Mesendoderm (in vitro differentiated cells): Measurements from ENCODE around the gene RBP5.
"Not testable (repeated sequence)": the region's sequence is repeated elsewhere in the genome, so short reads cannot be mapped to it uniquely, and the experiment has no call there.

Experiments
- DNase-seq: peaks from one replicate; pipeline ENCODE4 v3.0.0; 2013
- H2AK5ac ChIP-seq: 2 replicates; pipeline ENCODE4 v1.6.1; 2013; ENCODE audit warnings: low read length, inconsistent platforms
- H2BK120ac ChIP-seq: 2 replicates; pipeline ENCODE4 v1.6.1; 2013; ENCODE audit warnings: low read depth, mild to moderate bottlenecking, low read length, moderate library complexity, mixed read lengths
- H2BK15ac ChIP-seq: replicated peaks from 2 replicates; pipeline ENCODE4 v1.6.1; 2013; ENCODE audit warnings: low read depth, mild to moderate bottlenecking, moderate library complexity
- H2BK5ac ChIP-seq: 2 replicates; pipeline ENCODE4 v1.6.1; 2013; ENCODE audit warnings: low read length, inconsistent platforms
- H3K18ac ChIP-seq: 2 replicates; pipeline ENCODE4 v1.6.1; 2013; ENCODE audit warnings: mild to moderate bottlenecking, low read length, mixed read lengths
- H3K23ac ChIP-seq: one replicate; pipeline ENCODE4 v1.6.1; 2013; ENCODE audit warnings: low read length
- H3K27ac ChIP-seq: 2 replicates; pipeline ENCODE4 v1.5.1; 2013; ENCODE audit warnings: low read depth, mild to moderate bottlenecking, inconsistent platforms, low read length, moderate library complexity
- H3K27me3 ChIP-seq: 2 replicates; pipeline ENCODE4 v1.6.1; 2013; ENCODE audit warnings: low read length, control low read depth, mild to moderate bottlenecking, inconsistent platforms; ENCODE audit not compliant: insufficient read depth, poor library complexity
- H3K36me3 ChIP-seq: 2 replicates; pipeline ENCODE4 v1.6.1; 2013; ENCODE audit warnings: low read length, inconsistent platforms; ENCODE audit not compliant: control insufficient read depth, insufficient read depth
- H3K4ac ChIP-seq: one replicate; pipeline ENCODE4 v1.6.1; 2013; ENCODE audit warnings: low read depth, mild to moderate bottlenecking, low read length, moderate library complexity
- H3K4me1 ChIP-seq: 2 replicates; pipeline ENCODE4 v1.6.1; 2013; ENCODE audit warnings: low read depth, low read length, inconsistent platforms; ENCODE audit not compliant: control insufficient read depth
- H3K4me2 ChIP-seq: 2 replicates; pipeline ENCODE4 v1.6.1; 2013; ENCODE audit warnings: low read length
- H3K4me3 ChIP-seq: 2 replicates; pipeline ENCODE4 v1.5.1; 2013; ENCODE audit warnings: mild to moderate bottlenecking, low read length
- H3K56ac ChIP-seq: one replicate; pipeline ENCODE4 v1.6.1; 2013; ENCODE audit warnings: low read length
- H3K79me1 ChIP-seq: 2 replicates; pipeline ENCODE4 v1.6.1; 2013; ENCODE audit warnings: low read length, inconsistent platforms
- H3K79me2 ChIP-seq: 2 replicates; pipeline ENCODE4 v1.6.1; 2013; ENCODE audit warnings: mild to moderate bottlenecking, low read length; ENCODE audit not compliant: control insufficient read depth, insufficient read depth
- H3K9ac ChIP-seq: 2 replicates; pipeline ENCODE4 v1.6.1; 2013; ENCODE audit warnings: low read length, inconsistent platforms
- H4K5ac ChIP-seq: one replicate; pipeline ENCODE4 v1.6.1; 2013; ENCODE audit warnings: low read length
- H4K8ac ChIP-seq: one replicate; pipeline ENCODE4 v1.6.1; 2013; ENCODE audit warnings: low read depth, mild to moderate bottlenecking, control low read depth, low read length, moderate library complexity
- WGBS: extraction: QIAGEN DNeasy Blood & Tissue Kit; methylation state at CpG from one replicate; pipeline ENCODE4 v1.1.7; 2013; ENCODE audit warnings: low lambda C conversion rate, missing lambda C conversion rate; ENCODE audit not compliant: insufficient coverage; ENCODE audit errors: extremely low coverage; 5-methylcytosine and 5-hydroxymethylcytosine counted together

Gene RBP5

DNA sequence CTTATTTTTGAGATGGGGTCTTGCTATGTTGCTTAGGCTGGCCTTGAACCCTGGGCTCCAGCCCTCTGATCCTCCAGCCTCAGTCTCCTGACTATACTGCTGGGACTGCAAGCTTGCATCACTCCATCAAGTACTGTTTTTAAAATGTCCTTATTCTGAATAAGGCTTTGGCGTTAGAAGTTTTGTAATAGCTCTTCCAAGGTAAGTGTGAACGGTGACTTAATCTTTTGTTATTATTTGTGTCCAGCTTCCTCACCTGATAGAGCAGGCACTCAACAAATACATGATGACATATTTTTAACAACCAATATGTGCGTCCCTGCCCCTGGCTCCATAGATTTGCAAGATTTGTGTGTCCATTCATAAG is 21.1 kb downstream of the RBP5 start:
- Histone ChIP-seq H2AK5ac (no peak overlapping the region), H3K4me1 (no peaks in the 10 kb centered on the region), H3K36me3 (no peaks in the 10 kb centered on the region), H3K9ac (peak overlapping the region; percentile 99), H3K18ac (peak overlapping the region; percentile 82), H3K4me2 (peak overlapping the region; percentile 88), H3K56ac (peak overlapping the region; percentile 99), H2BK15ac (no peak overlapping the region), H3K4me3 (peak overlapping the region; percentile 90), H3K79me2 (no peaks in the 10 kb centered on the region), H3K27ac (no peak overlapping the region), H3K4ac (peak overlapping the region; percentile 46), H2BK120ac (no peak overlapping the region), H3K79me1 (peaks cover 2% of the 10 kb centered on the region), H4K5ac (no peak overlapping the region), H3K23ac (no peak overlapping the region), H3K27me3 (no peaks in the 10 kb centered on the region), H4K8ac (no peak overlapping the region), H2BK5ac (no peak overlapping the region)
- peak; percentile 14 for DNase-seq
- no CpG with 5 or more reads among the region's 3 CpGs for WGBS

GRCh38 chr12:7107181-7107580 is 21.5 kb downstream of the RBP5 start:
- not testable (repeated sequence) for H3K9ac ChIP-seq, H3K4me3 ChIP-seq, H2BK15ac ChIP-seq, H3K27ac ChIP-seq, H3K79me2 ChIP-seq, H3K4ac ChIP-seq, H3K18ac ChIP-seq, H3K4me1 ChIP-seq, H3K27me3 ChIP-seq, H3K79me1 ChIP-seq, H4K5ac ChIP-seq, H3K36me3 ChIP-seq, H2BK120ac ChIP-seq, DNase-seq, H2BK5ac ChIP-seq, H4K8ac ChIP-seq, H3K56ac ChIP-seq, H3K23ac ChIP-seq, H2AK5ac ChIP-seq, H3K4me2 ChIP-seq
- no CpG with 5 or more reads among the region's 5 CpGs for WGBS

DNA sequence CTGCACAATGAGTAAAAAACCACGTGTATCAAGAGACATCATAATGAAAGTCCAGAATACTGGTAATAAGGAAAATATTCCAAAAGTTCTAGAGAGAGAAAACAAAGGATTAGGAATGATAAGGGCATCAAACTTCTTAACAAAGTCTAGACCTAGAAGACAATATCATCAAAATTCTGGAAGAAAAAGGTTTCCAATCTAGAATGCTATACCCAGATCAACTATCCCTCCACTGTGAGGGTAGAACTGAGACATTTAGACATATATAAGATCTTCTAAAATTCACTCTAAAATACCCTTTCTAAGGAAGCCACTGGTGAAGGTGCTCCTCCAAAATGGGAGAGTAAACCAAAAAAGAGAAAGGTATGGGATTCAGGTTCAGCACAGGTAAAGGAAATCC is 22.6 kb downstream of the RBP5 start:
- Histone ChIP-seq H3K27me3 (no peaks in the 10 kb centered on the region), H2BK15ac (no peak overlapping the region), H2BK120ac (no peak overlapping the region), H3K27ac (no peak overlapping the region), H2BK5ac (no peak overlapping the region), H3K4ac (no peak overlapping the region), H3K9ac (no peak overlapping the region), H3K79me1 (peaks cover 2% of the 10 kb centered on the region), H3K18ac (no peak overlapping the region), H3K36me3 (no peaks in the 10 kb centered on the region), H3K4me3 (no peak overlapping the region), H3K79me2 (no peaks in the 10 kb centered on the region), H4K5ac (no peak overlapping the region), H3K56ac (no peak overlapping the region), H3K4me2 (no peak overlapping the region), H3K4me1 (no peaks in the 10 kb centered on the region), H3K23ac (no peak overlapping the region), H2AK5ac (no peak overlapping the region), H4K8ac (no peak overlapping the region)
- WGBS, result no CpG with 5 or more reads among the region's 1 CpG
- DNase-seq, result no peak

GRCh38 chr12:7103837-7104584 is 24.7 kb downstream of the RBP5 start:
- Histone ChIP-seq H2BK120ac (no peak overlapping the region), H3K4ac (no peak overlapping the region), H3K18ac (no peak overlapping the region), H3K4me1 (no peaks in the 10 kb centered on the region), H3K27me3 (no peaks in the 10 kb centered on the region), H3K4me3 (no peak overlapping the region), H4K5ac (no peak overlapping the region), H3K79me1 (peaks cover 2% of the 10 kb centered on the region), H3K27ac (no peak overlapping the region), H3K56ac (no peak overlapping the region), H3K4me2 (no peak overlapping the region), H2BK15ac (no peak overlapping the region), H2BK5ac (no peak overlapping the region), H3K79me2 (no peaks in the 10 kb centered on the region), H3K36me3 (no peaks in the 10 kb centered on the region), H4K8ac (no peak overlapping the region), H2AK5ac (no peak overlapping the region), H3K9ac (no peak overlapping the region), H3K23ac (no peak overlapping the region)
- no CpG with 5 or more reads among the region's 14 CpGs for WGBS
- DNase-seq, result no peak

GRCh38 chr12:7102582-7102981 is 26.1 kb downstream of the RBP5 start:
- Histone ChIP-seq H3K36me3 (no peaks in the 10 kb centered on the region), H2AK5ac (no peak overlapping the region)

DNA sequence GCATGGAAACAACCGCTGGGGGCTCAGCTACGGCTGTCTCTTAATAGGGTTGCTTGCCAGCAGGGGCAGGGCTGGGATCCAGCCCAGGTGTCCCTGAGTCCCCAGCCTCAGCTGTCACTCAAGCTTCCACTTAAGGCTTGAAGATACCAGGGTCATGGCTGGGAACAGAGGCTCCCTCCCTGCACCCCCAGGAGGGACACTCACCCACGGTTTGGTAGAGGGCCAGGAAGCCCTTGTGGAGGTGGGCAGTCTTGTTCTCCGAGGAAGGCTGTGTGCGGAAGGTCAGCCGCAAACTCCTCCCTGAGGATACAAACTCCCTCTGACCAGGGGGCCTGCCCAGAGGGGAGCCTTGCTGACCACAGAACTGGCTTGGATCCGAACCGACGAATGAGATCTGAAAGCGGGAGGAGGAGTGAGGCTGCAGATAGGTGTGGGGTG is 27.0 kb downstream of the RBP5 start:
- no peak for DNase-seq
- peaks cover 2% of the 10 kb centered on the region for H3K79me1 ChIP-seq
- H2BK120ac ChIP-seq, result no peak overlapping the region
- no peak overlapping the region for H3K18ac ChIP-seq
- no peak overlapping the region for H2AK5ac ChIP-seq
- H3K4me2 ChIP-seq, result no peak overlapping the region
- no peak overlapping the region for H3K4ac ChIP-seq
- WGBS, result no CpG with 5 or more reads among the region's 10 CpGs
- H3K36me3 ChIP-seq, result no peaks in the 10 kb centered on the region
- H3K56ac ChIP-seq, result no peak overlapping the region
- no peak overlapping the region for H2BK5ac ChIP-seq
- H3K4me3 ChIP-seq, result no peak overlapping the region
- H4K5ac ChIP-seq, result no peak overlapping the region
- H3K9ac ChIP-seq, result no peak overlapping the region
- no peaks in the 10 kb centered on the region for H3K79me2 ChIP-seq
- no peak overlapping the region for H3K23ac ChIP-seq
- no peaks in the 10 kb centered on the region for H3K4me1 ChIP-seq
- H2BK15ac ChIP-seq, result no peak overlapping the region
- no peak overlapping the region for H3K27ac ChIP-seq
- no peak overlapping the region for H4K8ac ChIP-seq
- H3K27me3 ChIP-seq, result no peaks in the 10 kb centered on the region

More at GRCh38 chr12:7102582-7102981, 26.1 kb downstream of the RBP5 start:
- Histone ChIP-seq H3K27me3 (no peaks in the 10 kb centered on the region), H4K5ac (no peak overlapping the region), H3K4ac (no peak overlapping the region), H2BK120ac (no peak overlapping the region), H3K79me2 (no peaks in the 10 kb centered on the region), H3K79me1 (peaks cover 2% of the 10 kb centered on the region), H3K4me2 (no peak overlapping the region), H4K8ac (no peak overlapping the region), H3K4me1 (no peaks in the 10 kb centered on the region), H3K27ac (no peak overlapping the region), H3K56ac (no peak overlapping the region), H3K23ac (no peak overlapping the region), H3K18ac (no peak overlapping the region), H3K9ac (no peak overlapping the region), H2BK5ac (no peak overlapping the region), H3K4me3 (no peak overlapping the region), H2BK15ac (no peak overlapping the region)
- WGBS, result no CpG with 5 or more reads among the region's 3 CpGs
- no peak for DNase-seq
